HG03175 (cell line): ENCODE data around the gene C4orf50.
A peak's percentile ranks its signal among the peaks of the same experiment; 100 is the strongest.
"Not testable (repeated sequence)": the region's sequence is repeated elsewhere in the genome, so short reads cannot be mapped to it uniquely, and the experiment has no call there.

Experiments used
- ATAC-seq: cut with Tn5 transposase; IDR thresholded peaks from one replicate; pipeline ENCODE4 v1.9.1; 2021; ENCODE audit warnings: mild to moderate bottlenecking, moderate library complexity; ENCODE audit not compliant: unreplicated experiment

C4orf50 gene

DNA sequence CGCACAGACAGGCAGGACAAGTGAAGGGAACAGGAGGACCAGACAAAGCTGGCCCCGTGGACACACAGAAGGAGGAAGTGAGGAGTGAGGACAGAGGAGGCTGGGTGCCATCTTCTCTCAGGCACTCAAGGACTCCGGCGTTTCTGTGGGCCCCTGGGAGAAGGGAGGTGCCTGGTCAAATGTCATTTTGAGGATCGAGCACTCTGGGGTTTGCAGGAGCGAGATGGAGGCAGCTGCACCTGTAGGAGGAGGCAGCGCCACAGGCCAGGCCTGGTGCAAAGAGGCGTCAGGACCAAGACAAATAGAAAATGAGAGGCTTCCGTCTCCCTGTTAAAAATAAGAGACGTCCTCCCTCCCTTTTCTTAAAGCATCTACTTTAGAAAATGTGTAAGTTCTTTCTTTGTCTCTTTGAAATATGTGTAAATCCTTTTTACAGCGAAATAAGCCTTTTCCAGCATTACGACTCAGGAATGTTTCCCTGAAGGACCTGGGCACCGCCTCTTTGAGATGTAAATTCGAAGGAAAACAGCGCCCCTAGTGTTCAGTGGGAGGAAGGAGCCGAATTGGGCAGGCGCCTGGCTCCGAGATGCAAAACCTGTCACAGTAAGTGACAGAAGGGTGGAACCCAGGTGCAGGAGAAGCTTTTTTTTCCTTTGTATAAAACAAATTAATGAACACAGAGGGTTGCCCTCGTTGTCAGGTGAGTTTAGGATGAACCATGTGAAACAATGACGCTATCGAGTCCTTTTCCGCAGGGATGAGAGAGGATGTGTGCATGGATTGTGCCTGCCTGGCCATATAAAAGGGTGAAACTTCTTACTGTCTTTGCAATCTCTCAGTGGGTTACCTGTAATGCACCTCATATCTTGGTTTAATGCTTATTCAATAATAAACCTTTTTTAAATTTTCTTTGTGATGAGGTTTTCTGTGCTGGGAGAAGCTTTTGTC is 1.4 kb upstream of the C4orf50 start:
- ATAC-seq: peak; percentile 57

DNA sequence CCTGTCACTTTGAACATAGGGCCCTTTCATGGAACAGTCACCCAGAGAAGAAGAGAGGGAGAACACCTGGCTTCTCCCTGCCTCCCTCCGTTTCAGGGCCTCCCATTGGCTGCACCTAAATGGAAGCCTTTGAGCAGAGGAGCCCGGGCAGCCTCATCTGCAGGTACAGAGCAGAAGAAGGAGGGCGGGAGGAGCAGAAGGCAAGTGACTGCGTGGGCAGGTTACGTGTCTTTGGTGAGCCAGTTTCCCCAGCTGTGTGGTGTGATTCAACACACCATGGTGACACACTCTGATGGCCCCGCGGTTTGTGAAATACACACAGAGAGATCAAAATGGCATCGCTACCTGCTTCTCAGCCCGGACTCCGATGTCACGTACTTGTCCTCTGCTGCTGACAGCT is 431 bp downstream of the C4orf50 start:
- ATAC-seq: no peak

DNA sequence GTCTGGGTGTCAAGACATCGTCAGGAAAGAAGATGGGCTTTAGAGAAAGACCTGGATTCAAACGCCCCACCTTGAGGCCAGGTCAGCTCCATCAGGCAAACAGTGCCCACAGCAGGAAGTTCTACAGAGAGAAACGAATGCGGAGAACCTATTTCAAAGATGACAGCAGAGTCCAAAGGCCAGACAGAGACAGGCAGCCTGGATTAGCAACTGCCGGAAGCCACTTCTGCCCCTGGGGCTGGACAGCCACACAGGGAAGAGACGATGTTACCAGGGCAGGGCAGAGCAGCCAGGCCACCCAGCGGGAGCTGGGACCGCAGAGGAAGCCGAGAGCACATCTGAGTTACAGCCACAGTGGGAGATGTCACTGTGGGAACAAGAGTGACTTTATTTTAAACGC is 1.2 kb downstream of the C4orf50 start:
- no peak for ATAC-seq

DNA sequence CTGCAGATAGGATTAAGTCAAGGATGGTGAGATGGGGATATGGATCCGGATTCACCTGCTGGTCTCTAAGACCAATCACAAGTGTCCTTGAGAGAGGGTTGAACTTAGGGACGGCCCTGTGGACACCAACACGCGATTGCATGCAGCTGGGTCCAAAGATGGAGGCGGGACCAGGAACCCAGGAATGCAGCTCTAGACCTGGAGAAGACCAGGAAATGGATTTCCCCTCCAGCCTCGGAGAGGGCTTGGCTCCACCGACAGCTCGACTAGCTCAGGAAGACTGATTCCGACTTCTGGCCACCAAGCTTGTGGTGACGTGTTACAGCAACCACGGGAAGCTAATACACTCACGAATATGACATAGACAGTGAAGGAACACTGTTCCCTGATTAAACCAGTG is 4.7 kb downstream of the C4orf50 start:
- ATAC-seq: no peak

DNA sequence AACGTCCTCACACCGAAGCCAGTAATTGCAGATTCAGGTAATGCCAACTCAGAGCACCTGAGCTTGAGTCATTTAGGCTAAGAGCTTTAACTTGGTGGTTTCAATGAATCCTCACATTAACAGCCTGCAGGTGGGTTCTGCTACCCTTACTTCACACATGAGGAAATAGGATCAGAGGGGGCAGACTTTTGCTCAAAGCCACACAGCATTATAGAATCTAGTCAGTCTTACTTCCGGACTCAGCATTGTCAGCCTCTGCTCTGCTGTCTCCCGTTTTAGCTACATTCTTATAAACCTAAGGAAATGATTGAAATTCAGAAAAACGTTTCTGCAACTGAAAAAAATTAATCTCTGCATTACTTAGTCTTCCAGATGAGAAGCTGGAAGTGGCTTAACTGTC is 6.0 kb downstream of the C4orf50 start:
- ATAC-seq: no peak

DNA sequence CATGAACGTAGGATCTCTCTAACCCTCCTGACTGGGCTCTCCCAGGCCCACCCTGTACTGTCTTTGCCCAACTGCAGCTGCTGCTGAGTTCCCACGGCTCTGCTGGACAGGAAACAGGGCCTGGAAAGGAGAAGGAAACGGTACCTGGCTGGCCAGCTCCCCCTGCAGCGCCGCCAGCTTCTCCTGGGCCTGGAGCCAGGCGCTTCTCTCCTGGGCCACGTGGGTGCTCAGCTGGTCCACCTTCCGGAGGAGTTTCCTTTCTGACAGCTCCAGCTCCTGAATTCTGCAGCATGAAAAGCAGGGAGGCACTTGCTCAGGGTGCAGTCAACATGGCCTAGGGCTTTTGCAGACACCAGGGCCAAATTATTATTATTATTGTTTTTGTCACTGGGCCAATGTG is 6.5 kb downstream of the C4orf50 start:
- no peak for ATAC-seq

DNA sequence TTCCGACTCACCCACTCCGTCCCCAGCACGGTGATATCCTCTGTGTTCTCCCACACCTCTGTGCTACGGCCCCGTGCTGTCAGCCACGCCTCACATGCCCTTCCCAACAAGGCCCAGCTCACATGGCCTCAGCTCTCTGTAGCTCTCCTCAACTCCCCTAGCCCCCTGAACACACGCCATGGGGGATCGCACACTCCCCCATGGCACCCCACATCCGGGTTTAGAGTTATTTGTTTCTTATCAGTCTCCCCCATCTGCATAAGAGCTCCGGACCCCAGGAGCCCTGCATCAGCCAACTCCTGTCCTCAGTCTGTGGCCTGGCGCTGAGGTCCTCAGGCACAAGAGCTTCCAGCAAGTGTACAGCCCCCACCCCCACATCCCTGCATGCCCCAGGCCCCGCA is 7.0 kb downstream of the C4orf50 start:
- ATAC-seq: no peak

DNA sequence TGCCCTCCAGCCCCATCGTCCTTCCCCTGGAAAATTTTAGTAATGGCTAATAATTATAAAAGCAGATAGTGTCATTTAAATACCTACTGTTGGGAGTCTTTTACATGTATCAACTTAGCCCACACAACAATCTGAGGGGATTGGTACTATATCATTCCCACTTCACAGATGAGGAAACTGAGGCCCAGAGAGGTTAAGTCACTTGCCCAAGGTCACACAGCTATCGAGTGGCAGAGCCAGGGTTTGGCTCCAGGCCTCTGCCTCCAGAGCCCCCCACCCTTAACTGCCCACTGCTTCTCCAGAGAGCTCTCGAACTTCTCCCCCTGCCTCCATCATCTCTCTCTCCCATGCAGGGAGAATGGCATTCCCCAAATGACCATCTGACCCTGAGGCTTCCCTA is 7.4 kb downstream of the C4orf50 start:
- ATAC-seq: no peak

DNA sequence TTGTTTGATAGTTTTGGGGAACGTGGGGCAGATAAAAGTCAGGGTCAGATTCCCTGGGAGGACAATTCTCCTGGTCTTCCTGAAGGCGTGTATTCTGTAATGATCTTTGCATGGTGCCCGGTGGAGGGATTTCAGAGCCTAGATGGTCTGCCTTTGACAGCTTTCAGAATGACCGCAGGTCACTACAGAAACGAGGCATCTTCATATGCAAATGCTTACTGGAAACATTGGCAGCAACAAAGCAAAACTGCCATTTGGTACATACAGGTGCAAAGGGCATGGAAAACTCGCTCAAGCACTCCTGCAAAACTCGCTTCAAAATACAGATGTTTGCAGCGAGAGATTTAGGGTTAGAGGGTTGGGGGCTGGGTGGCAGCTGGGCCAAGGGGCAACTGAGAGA is 8.8 kb downstream of the C4orf50 start:
- no peak for ATAC-seq

DNA sequence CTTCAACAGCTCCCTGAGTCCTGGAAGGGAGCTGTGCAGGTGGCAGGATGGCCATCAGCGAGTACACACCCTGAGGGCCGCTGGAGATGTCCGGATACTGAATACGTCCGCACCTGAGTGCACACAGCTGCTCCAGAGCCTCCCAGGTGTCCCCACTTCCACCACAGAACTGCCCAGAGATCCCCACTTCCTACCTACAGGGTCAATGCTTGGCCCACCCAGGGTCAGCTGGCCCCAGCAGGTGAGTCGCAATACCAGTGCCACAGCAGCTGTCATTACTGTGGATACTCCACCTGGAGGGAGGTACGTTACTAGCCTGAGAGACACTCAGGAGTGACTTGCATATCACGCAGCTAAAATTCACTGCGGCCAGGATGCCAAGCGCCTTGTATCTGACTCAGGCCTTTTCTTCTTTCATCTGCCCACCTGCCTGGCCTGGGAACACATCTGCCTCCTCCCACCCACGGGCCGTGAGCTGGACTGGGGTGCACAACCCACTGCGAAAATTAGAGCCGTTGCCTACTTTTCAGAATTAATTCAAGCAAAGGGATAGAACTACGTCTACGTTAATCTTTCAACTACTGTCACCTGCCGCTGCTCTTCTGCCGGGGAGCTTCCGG is 9.4 kb downstream of the C4orf50 start:
- ATAC-seq: no peak

DNA sequence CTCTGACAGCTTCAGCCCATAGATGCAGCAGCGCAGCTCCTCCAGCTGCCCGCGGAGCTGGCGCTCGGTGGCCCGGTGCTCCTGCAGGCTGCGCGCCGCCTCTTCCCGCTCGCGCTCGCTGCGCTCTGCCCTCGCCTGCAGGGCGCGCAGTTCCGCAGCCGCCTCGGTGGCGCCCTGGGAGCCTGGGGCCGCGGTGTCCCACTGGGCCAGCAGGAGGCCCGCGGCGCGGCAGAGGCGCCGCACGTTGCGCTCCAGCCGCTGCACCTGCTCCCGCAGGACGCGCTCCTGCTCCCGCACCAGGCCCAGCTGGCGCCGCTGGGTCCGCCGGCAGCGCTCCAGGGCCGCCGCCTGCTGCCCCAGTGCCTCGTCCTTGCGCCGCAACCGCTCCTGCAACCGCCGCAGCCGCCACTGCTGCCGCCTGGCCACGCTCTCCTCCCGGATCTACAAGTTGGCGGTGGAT is 10.1 kb downstream of the C4orf50 start:
- no peak for ATAC-seq

DNA sequence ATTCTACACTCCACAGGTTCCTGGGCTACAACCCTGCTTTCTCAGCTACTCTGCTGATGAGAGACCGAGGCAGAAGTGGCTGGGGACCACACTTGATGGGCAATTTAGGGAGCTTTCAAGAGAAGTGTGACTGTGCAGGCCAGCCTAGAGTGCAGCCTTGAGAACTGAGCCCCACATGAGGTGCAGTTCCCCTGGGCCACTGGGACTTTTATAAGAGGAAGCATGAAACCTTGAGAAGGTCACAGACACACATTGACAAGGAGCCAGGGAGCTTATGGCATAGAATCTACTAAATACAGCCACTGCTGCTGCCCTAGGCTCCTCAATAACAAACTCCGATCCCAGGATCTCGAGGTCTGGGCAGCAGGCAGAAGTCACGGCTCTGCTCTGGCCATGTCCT is 13.1 kb downstream of the C4orf50 start:
- no peak for ATAC-seq

DNA sequence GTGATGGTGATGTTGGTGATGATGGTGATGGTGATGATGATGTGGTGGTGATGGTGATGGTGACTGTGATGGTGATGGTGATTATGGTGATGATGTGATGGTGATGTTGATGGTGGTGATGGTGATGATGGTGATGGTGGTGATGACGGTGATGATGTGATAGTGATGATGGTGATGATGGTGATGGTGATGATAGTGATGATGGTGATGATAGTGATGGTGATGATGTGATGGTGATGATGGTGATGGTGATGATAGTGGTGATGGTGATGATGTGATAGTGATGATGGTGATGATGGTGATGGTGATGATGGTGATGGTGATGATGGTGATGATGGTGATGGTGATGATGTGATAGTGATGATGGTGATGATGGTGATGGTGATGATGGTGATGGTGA is 14.7 kb downstream of the C4orf50 start:
- ATAC-seq: not testable (repeated sequence)

DNA sequence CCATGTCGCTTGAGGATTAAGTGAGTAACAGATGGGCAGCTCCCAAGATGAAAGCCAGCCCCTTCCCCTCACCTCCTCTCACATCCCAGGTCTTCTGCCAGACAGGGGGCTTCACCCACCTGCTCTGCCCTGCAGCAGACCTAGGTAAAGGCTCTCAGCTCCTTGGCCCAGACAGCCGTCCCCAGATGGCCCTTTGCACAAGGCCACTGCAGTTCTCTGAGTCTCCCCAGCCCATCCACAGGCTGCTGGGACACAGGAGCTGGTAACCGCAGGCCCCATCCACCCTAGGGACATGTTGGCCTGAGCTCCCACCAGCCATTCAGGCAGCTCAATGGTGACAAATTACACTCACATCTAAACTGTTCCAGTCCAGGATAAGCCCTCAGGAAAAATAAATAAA is 15.3 kb downstream of the C4orf50 start:
- ATAC-seq: no peak

DNA sequence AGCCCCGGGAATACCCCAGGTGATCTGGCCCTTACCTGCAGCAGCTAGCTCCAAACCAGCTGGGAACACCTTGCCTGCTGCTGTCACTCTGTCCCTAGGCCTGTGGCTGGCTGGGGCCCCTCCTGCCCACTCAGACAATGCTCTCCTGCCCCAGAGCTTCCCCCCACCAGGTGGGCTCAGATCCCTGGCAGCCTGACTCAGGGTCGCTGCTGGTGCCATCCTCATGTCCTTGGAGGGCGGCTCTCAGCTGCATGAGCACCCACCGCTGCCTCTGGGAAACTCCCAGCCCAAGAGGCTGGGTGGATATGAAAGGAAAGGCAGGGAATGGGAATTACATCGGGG is 15.8 kb downstream of the C4orf50 start:
- no peak for ATAC-seq

DNA sequence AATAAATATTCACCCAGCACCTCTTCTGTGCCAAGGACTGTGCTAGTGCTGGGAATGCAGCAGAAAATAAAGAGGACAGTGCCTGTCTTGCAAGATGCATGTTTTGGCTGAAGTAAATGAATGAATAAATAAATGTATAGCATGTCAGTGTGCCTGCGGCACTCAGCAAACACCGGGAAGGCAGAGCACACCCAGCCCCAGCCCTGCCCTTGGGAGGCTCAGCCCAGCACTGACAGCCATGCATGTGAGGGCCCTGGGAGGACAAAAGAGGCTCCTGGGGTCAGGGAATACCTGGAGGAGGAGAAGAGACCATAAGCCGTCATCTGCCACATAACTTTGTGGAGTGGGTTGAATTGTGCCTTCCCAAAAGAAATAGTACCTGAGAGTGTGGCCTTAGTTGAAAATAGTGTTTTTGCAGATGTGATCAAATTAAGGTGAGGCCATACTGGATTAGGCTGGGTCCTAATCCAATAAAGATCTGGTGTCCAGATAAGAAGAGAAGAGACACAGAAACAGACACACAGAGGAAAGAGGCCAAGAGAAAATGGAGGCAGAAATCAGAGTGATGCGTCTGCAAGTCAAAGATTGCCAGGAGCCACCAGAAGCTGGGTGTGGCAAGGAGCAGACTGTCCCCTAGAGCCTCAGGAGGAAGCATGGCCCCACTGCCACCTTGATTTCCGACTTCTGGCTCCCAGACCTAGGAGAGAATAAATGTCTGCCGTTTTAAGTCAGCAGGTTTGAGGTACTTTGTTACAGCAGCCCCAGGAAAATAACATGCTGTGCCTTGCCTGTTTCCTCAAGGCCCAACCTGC is 16.3 kb downstream of the C4orf50 start:
- ATAC-seq: no peak

DNA sequence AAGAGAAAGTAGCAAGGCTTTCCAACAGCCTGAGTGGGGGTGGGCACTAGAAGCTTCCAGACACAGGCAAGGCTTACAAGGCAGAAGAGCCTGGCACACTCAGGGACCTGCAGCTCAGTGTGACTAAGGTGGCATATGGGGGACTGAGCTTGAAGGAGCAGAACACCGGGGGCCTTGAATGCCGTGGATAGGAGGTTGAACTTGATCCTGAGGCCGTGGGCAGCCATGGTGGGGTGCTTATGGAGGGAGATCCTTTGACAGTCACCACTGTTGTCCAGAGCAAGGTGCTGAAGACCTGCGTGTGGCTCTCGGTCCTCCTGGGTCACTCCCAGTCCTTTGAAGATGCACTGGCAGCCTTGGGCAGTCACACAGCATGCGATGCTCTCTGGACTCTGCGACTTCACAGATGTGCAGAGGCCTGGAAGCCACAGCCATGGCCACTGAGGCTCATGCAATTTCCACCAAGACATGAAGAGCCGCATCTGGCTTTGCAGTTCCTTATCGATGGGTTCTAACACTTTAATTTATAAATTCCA is 18.3 kb downstream of the C4orf50 start:
- no peak for ATAC-seq

DNA sequence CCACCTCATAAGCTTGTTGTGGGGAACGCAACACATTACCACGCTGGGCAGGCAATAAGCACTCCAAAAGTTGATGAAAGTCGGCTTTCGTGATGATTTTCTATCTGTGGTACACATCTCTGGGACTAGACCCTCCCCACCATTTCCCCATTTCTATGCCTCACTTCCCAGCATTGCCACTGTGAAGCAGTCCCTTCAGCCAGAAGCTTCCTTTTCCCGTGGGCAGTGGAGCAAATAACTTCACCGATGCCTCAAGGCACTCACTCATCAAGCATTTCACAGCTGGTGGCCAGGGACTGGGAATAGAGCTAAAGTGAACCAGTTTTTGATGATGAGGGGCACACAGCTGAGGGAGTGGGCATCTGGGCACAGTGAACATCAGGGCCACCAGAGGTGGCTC is 18.9 kb downstream of the C4orf50 start:
- no peak for ATAC-seq

DNA sequence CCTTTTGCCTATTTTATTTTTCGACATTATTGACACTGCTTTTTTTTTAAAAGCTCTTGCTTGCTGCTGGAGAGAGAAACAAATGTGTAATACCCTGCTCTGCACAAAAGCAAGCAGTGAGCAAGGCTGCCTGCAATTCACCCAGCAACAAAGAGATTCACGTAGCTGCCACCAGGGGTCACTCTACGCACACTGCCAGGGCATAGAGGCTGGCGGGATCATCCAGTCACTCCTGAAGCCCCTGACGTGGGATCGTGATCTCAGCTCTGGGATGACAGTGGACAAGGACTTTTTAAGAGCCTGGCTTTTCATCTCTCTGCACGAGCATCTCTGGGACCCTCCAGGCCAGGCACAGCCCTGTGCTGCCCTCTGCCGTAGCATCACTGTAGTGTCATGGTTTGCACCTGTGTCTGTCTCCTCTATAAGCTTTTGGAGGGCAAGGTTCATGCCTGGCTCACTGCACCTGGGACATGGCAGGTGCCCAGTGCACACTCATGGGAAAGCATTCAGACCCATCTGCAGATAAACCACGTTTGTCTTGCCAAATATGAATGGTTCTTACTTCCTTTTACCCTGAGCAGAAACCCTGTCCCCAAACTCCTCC is 19.8 kb downstream of the C4orf50 start:
- ATAC-seq: peak; percentile 73

DNA sequence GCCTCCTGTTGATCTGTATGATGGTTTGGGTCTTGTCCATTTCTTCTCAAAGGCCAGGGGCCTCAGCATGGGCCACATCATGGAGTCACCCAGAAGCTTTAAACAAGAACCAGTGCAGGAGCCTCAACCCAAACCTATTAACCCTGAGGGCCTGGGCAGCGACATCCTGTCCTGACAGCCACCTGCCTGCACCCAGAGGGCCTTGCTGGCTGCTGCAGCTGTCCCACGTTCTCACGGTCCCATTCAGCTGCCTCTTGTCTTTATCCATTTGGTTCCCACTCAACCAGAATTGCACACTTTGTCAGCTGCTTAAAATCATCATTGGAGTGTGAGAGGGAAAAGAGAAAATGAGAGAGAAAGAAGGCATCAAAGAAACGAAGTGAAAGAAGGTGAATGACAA is 21.6 kb downstream of the C4orf50 start:
- ATAC-seq: no peak
